HepG2 (cell line): ENCODE results near the gene UCP1. TPM values are rescaled to one million over a fixed set of nuclear protein-coding genes. Genes with fewer than 3 reads are reported as not detected.

Experiments used
- AGO2 ChIP-seq: fragments of 200-400 bp; formaldehyde crosslinking; optimal IDR thresholded peaks from 2 replicates; pipeline ENCODE3; 2017; ENCODE audit warnings: mild to moderate bottlenecking, low read depth, low read length, moderate library complexity
- GLI4 ChIP-seq: sonication (generic); formaldehyde crosslinking; IDR thresholded peaks from 2 replicates; pipeline ENCODE4 v1.5.1; 2020; ENCODE audit warnings: missing genetic modification reagents, mild to moderate bottlenecking, moderate library complexity, borderline replicate concordance
- MED13 ChIP-seq: sonication (generic); formaldehyde crosslinking; IDR thresholded peaks from 2 replicates; pipeline ENCODE4 v1.5.0; 2020; ENCODE audit warnings: missing genetic modification reagents
- MTF1 ChIP-seq: sonication (generic); formaldehyde crosslinking; IDR thresholded peaks from 2 replicates; pipeline ENCODE4 v1.5.0; 2020; ENCODE audit warnings: missing genetic modification reagents
- NFAT5 ChIP-seq: sonication (generic); formaldehyde crosslinking; IDR thresholded peaks from 2 replicates; pipeline ENCODE4 v1.4.0; 2020; ENCODE audit warnings: missing genetic modification reagents
- NRL ChIP-seq: sonication (generic); formaldehyde crosslinking; IDR thresholded peaks from 2 replicates; pipeline ENCODE4 v1.5.0; 2020; ENCODE audit warnings: missing genetic modification reagents, mild to moderate bottlenecking, moderate library complexity, borderline replicate concordance
- PBX2 ChIP-seq: IDR thresholded peaks from 2 replicates; pipeline ENCODE4 v1.6.1; 2016; ENCODE audit warnings: control low read depth
- PHF20 ChIP-seq: sonication (generic); formaldehyde crosslinking; IDR thresholded peaks from 2 replicates; pipeline ENCODE4 v1.5.0; 2020; ENCODE audit warnings: mild to moderate bottlenecking, missing genetic modification reagents
- RARA ChIP-seq: IDR thresholded peaks from 2 replicates; pipeline ENCODE4 v1.6.1; 2016; ENCODE audit warnings: missing genetic modification reagents, missing compliant biosample characterization
- SRF ChIP-seq: IDR thresholded peaks from 2 replicates; pipeline ENCODE4 v1.6.1; 2011; ENCODE audit warnings: mild to moderate bottlenecking, low read depth, low read length, moderate library complexity
- TEF ChIP-seq: sonication (generic); formaldehyde crosslinking; IDR thresholded peaks from 2 replicates; pipeline ENCODE4 v1.5.0; 2020; ENCODE audit warnings: missing genetic modification reagents
- ZBTB4 ChIP-seq: sonication (generic); formaldehyde crosslinking; IDR thresholded peaks from 2 replicates; pipeline ENCODE4 v1.4.0; 2020; ENCODE audit warnings: missing genetic modification reagents, mild to moderate bottlenecking, borderline replicate concordance
- ZC3H13 ChIP-seq: sonication (generic); formaldehyde crosslinking; IDR thresholded peaks from 2 replicates; pipeline ENCODE4 v1.8.1; 2023; ENCODE audit warnings: mild to moderate bottlenecking, missing genetic modification reagents, moderate library complexity
- ZNF280B ChIP-seq: sonication (generic); formaldehyde crosslinking; IDR thresholded peaks from 2 replicates; pipeline ENCODE4 v1.5.0; 2020; ENCODE audit warnings: missing genetic modification reagents, mild to moderate bottlenecking, borderline replicate concordance
- ZNF75D ChIP-seq: sonication (generic); formaldehyde crosslinking; IDR thresholded peaks from 2 replicates; pipeline ENCODE4 v1.8.1; 2023; ENCODE audit warnings: missing genetic modification reagents, mild to moderate bottlenecking, borderline replicate concordance
- ZNF816 ChIP-seq: sonication (generic); formaldehyde crosslinking; IDR thresholded peaks from 2 replicates; pipeline ENCODE4 v1.8.0; 2022; ENCODE audit warnings: missing genetic modification reagents, mild to moderate bottlenecking, borderline replicate concordance
- polyA plus RNA-seq, 8 experiments: library from polyadenylated mRNA; depleted of rRNA in 3 of 8; stranded (reverse) in 7 of 8; unstranded in 1 of 8; fragments of >200 nt; fragmentation: Illumina TruSeq in 4 of 8; extraction: Trizol in 4 of 8; gene quantifications; 2 replicates each; pipeline versions ENCODE4 v1.2.1 to v1.2.3, GENCODE V29; 2011 to 2016; ENCODE audit warnings: low read depth in 4 of 8, missing spikeins in 1 of 8, mixed read lengths in 1 of 8; ENCODE audit not compliant: insufficient read depth in 1 of 8
- total RNA-seq, 5 experiments: library from RNA; depleted of rRNA; stranded (reverse); fragments of >200 nt; fragmentation: Illumina TruSeq; extraction: Trizol; gene quantifications; 2 replicates each; pipeline ENCODE4 v1.2.3, GENCODE V29; 2016; ENCODE audit warnings: low read depth in 1 of 5

UCP1 gene
- total and polyA plus RNA-seq, 2 of the 13 experiments (the other 11 are each of a cell fraction or from before 2014, with no cell fraction given), result 0.11 TPM

GRCh38 chr4:140523857-140524742, 44.7 kb downstream of the UCP1 start, which contains the start of gene ELMOD2 (continued):
- no peak for TF ChIP-seq ZNF280B
- no peak for TF ChIP-seq ZNF816 (CRISPR knock-in tag)
- TF ChIP-seq NFAT5 (CRISPR knock-in tag), result no peak
- peak; percentile 31; the same call in 1 of the 2 replicates for TF ChIP-seq RARA (CRISPR knock-in tag)
- peak; percentile 77; the same call in 1 of the 2 replicates for TF ChIP-seq GLI4 (CRISPR knock-in tag)
- no peak for TF ChIP-seq TEF
- peak; percentile 86 for TF ChIP-seq PHF20 (CRISPR knock-in tag)
- peak; percentile 91 for TF ChIP-seq AGO2
- no peak; the same call in 1 of the 2 replicates for TF ChIP-seq NRL (CRISPR knock-in tag)
- TF ChIP-seq ZNF75D (CRISPR knock-in tag), result no peak
- no peak for TF ChIP-seq SRF
- TF ChIP-seq PBX2 (CRISPR knock-in tag), result no peak
- TF ChIP-seq MED13 (CRISPR knock-in tag), result 0 out of 2 replicates have a peak, but pooled peaks have one; percentile 56
- TF ChIP-seq MTF1, result no peak
- TF ChIP-seq ZC3H13 (CRISPR knock-in tag), result no peak
- peak; percentile 25; the same call in 1 of the 2 replicates for TF ChIP-seq ZBTB4
